ENCODE results near the gene NID1.
A peak's percentile ranks its signal among the peaks of the same experiment; 100 is the strongest.

- no peak for TF ChIP-seq CTCF (IDR thresholded peaks at IDR 0.05; ENCODE audit: insufficient read depth, low read length)
- TF ChIP-seq POLR2AphosphoS5 (IDR thresholded peaks at IDR 0.05; ENCODE audit: low read depth), result 0 out of 2 replicates have a peak, but pooled peaks have one; percentile 35
- TF ChIP-seq REST (IDR thresholded peaks at IDR 0.05; ENCODE audit: insufficient replicate concordance, low read depth), result no peak
These were observed 67.8 kb downstream of the NID1 start for GRCh38 chr1:235997049-235997448.

Data from HL-60 (cell line).